ENCODE measurements around the gene ERH. TPM values are rescaled to one million over a fixed set of nuclear protein-coding genes. Genes with fewer than 3 reads are reported as not detected.
"Not testable (repeated sequence)": the region's sequence is repeated elsewhere in the genome, so short reads cannot be mapped to it uniquely, and the experiment has no call there.

Gene ERH
- total RNA-seq, 1 experiment from 2014 or later = 112 TPM

GRCh38 chr14:69404478-69404877 is 6.4 kb upstream of the ERH start:
- no peak for DNase-seq (ENCODE audit: low read depth, low spot score)
- in situ Hi-C loops (cut with HindIII; ENCODE audit: low pct_unique_long_range_greater_than_20kb, low sequenced_read_pairs) = no loop called here

GRCh38 chr14:69401841-69402240 is 3.7 kb upstream of the ERH start:
- DNase-seq (ENCODE audit: low read depth, low spot score) = no peak
- in situ Hi-C loops (cut with HindIII; ENCODE audit: low pct_unique_long_range_greater_than_20kb, low sequenced_read_pairs) = no loop called here

GRCh38 chr14:69400154-69400553 is 2.1 kb upstream of the ERH start:
- in situ Hi-C loops (cut with HindIII; ENCODE audit: low pct_unique_long_range_greater_than_20kb, low sequenced_read_pairs) = no loop called here
- DNase-seq (ENCODE audit: low read depth, low spot score) = no peak

- DNase-seq (ENCODE audit: low read depth, low spot score) = no peak
- in situ Hi-C loops (cut with HindIII; ENCODE audit: low pct_unique_long_range_greater_than_20kb, low sequenced_read_pairs) = no loop called here
Measured at GRCh38 chr14:69399750-69400149, 1.7 kb upstream of the ERH start.

- no peak for DNase-seq (ENCODE audit: low read depth, low spot score)
- in situ Hi-C loops (cut with HindIII; ENCODE audit: low pct_unique_long_range_greater_than_20kb, low sequenced_read_pairs) = no loop called here
Measured at GRCh38 chr14:69398818-69399210, 715 bp upstream of the ERH start.

- DNase-seq (ENCODE audit: low read depth, low spot score) = no peak
- in situ Hi-C loops (cut with HindIII; ENCODE audit: low pct_unique_long_range_greater_than_20kb, low sequenced_read_pairs) = no loop called here
Measured at GRCh38 chr14:69395929-69396328, 2.2 kb downstream of the ERH start.

- in situ Hi-C loops (cut with HindIII; ENCODE audit: low pct_unique_long_range_greater_than_20kb, low sequenced_read_pairs) = no loop called here
- DNase-seq (ENCODE audit: low read depth, low spot score) = no peak
Measured at GRCh38 chr14:69392481-69392880, 5.6 kb downstream of the ERH start.

- DNase-seq (ENCODE audit: low read depth, low spot score); in situ Hi-C loops (cut with HindIII; ENCODE audit: low pct_unique_long_range_greater_than_20kb, low sequenced_read_pairs): not testable (repeated sequence)
Measured at GRCh38 chr14:69391400-69391799, 6.7 kb downstream of the ERH start.

GRCh38 chr14:69387311-69387710 is 10.8 kb downstream of the ERH start:
- in situ Hi-C loops (cut with HindIII; ENCODE audit: low pct_unique_long_range_greater_than_20kb, low sequenced_read_pairs) = no loop called here
- DNase-seq (ENCODE audit: low read depth, low spot score) = no peak

- in situ Hi-C loops (cut with HindIII; ENCODE audit: low pct_unique_long_range_greater_than_20kb, low sequenced_read_pairs) = no loop called here
- peak; percentile 68 for DNase-seq (ENCODE audit: low read depth, low spot score)
Measured at GRCh38 chr14:69378274-69378673, 19.8 kb downstream of the ERH start.

- in situ Hi-C loops (cut with HindIII; ENCODE audit: low pct_unique_long_range_greater_than_20kb, low sequenced_read_pairs) = no loop called here
- DNase-seq (ENCODE audit: low read depth, low spot score) = peak; percentile 34
Measured at GRCh38 chr14:69376439-69376838, 21.7 kb downstream of the ERH start.

- no peak for DNase-seq (ENCODE audit: low read depth, low spot score)
- in situ Hi-C loops (cut with HindIII; ENCODE audit: low pct_unique_long_range_greater_than_20kb, low sequenced_read_pairs) = no loop called here
Measured at GRCh38 chr14:69375722-69376121, 22.4 kb downstream of the ERH start.

GRCh38 chr14:69375182-69375581 is 22.9 kb downstream of the ERH start:
- in situ Hi-C loops (cut with HindIII; ENCODE audit: low pct_unique_long_range_greater_than_20kb, low sequenced_read_pairs) = no loop called here
- no peak for DNase-seq (ENCODE audit: low read depth, low spot score)

- no peak for DNase-seq (ENCODE audit: low read depth, low spot score)
- in situ Hi-C loops (cut with HindIII; ENCODE audit: low pct_unique_long_range_greater_than_20kb, low sequenced_read_pairs) = no loop called here
Measured at GRCh38 chr14:69374235-69374634, 23.9 kb downstream of the ERH start.

- in situ Hi-C loops (cut with HindIII; ENCODE audit: low pct_unique_long_range_greater_than_20kb, low sequenced_read_pairs) = no loop called here
- DNase-seq (ENCODE audit: low read depth, low spot score) = no peak
Measured at GRCh38 chr14:69373104-69373503, 25.0 kb downstream of the ERH start.

- in situ Hi-C loops (cut with HindIII; ENCODE audit: low pct_unique_long_range_greater_than_20kb, low sequenced_read_pairs) = no loop called here
Measured at GRCh38 chr14:69372146-69372545, 26.0 kb downstream of the ERH start.

GRCh38 chr14:69370061-69370460 is 28.0 kb downstream of the ERH start:
- in situ Hi-C loops (cut with HindIII; ENCODE audit: low pct_unique_long_range_greater_than_20kb, low sequenced_read_pairs) = no loop called here
- peak; percentile 18 for DNase-seq (ENCODE audit: low read depth, low spot score)

More at GRCh38 chr14:69372146-69372545, 26.0 kb downstream of the ERH start:
- DNase-seq (ENCODE audit: low read depth, low spot score) = no peak

GRCh38 chr14:69368381-69368780 is 29.7 kb downstream of the ERH start:
- in situ Hi-C loops (cut with HindIII; ENCODE audit: low pct_unique_long_range_greater_than_20kb, low sequenced_read_pairs) = no loop called here
- no peak for DNase-seq (ENCODE audit: low read depth, low spot score)

- in situ Hi-C loops (cut with HindIII; ENCODE audit: low pct_unique_long_range_greater_than_20kb, low sequenced_read_pairs) = no loop called here
- DNase-seq (ENCODE audit: low read depth, low spot score) = no peak
Measured at GRCh38 chr14:69366761-69367160, 31.3 kb downstream of the ERH start.

GRCh38 chr14:69366069-69366468 is 32.0 kb downstream of the ERH start:
- in situ Hi-C loops (cut with HindIII; ENCODE audit: low pct_unique_long_range_greater_than_20kb, low sequenced_read_pairs) = no loop called here

More at GRCh38 chr14:69366069-69366468, 32.0 kb downstream of the ERH start:
- peak; percentile 14 for DNase-seq (ENCODE audit: low read depth, low spot score)

Data from SK-MEL-5 (cell line).